Muscle of leg (tissue), 11 donors: Measurements from ENCODE around the gene BANP. TPM values are rescaled to one million over a fixed set of nuclear protein-coding genes. Genes with fewer than 3 reads are reported as not detected.
A peak's percentile ranks its signal among the peaks of the same experiment; 100 is the strongest.
"Not testable (repeated sequence)": the region's sequence is repeated elsewhere in the genome, so short reads cannot be mapped to it uniquely, and the experiment has no call there.

Experiments
- DNase-seq: peaks from one replicate; pipeline ENCODE4 v3.0.0; 2013
- H3K27ac ChIP-seq: one replicate; pipeline ENCODE4 v1.5.1; 2013; ENCODE audit warnings: mild to moderate bottlenecking, low read length, control low read depth
- H3K27me3 ChIP-seq: one replicate; pipeline ENCODE4 v1.6.1; 2013; ENCODE audit warnings: low read length; ENCODE audit not compliant: control insufficient read depth, insufficient read depth
- H3K36me3 ChIP-seq: one replicate; pipeline ENCODE4 v1.6.1; 2013; ENCODE audit warnings: low read length; ENCODE audit not compliant: control insufficient read depth, insufficient read depth
- H3K4me1 ChIP-seq: one replicate; pipeline ENCODE4 v1.6.1; 2013; ENCODE audit warnings: low read length; ENCODE audit not compliant: control insufficient read depth, insufficient read depth
- H3K4me3 ChIP-seq: one replicate; pipeline ENCODE4 v1.5.1; 2013; ENCODE audit warnings: low read length, control low read depth
- H3K9me3 ChIP-seq: replicated peaks from 2 replicates; pipeline ENCODE4 v1.6.1; 2013; ENCODE audit warnings: low read depth, low read length; ENCODE audit not compliant: control insufficient read depth
- whole genome bisulfite sequencing: methylation state at CpG from one replicate; pipeline ENCODE4 v1.1.5; 2013; ENCODE audit warnings: missing lambda C conversion rate; ENCODE audit not compliant: insufficient coverage; 5-methylcytosine and 5-hydroxymethylcytosine counted together
- polyA plus RNA-seq, 8 donors: library from polyadenylated mRNA; unstranded; fragments of 120-200 nt; gene quantifications; one replicate each; pipeline versions ENCODE4 v1.2.1 to v1.2.3, GENCODE V29; 2013; ENCODE audit warnings: inconsistent platforms in 1 of 8, low replicate concordance in 1 of 8; ENCODE audit not compliant: insufficient read length in 8 of 8, insufficient read depth in 1 of 8
- total RNA-seq: library from RNA; stranded (reverse); fragments of 120-200 nt; gene quantifications from one replicate; pipeline ENCODE4 v1.2.4, GENCODE V29; 2013

The BANP gene
- total and polyA plus RNA-seq, 9 donors: 11.2 to 18.9 (median 15.1) TPM

DNA sequence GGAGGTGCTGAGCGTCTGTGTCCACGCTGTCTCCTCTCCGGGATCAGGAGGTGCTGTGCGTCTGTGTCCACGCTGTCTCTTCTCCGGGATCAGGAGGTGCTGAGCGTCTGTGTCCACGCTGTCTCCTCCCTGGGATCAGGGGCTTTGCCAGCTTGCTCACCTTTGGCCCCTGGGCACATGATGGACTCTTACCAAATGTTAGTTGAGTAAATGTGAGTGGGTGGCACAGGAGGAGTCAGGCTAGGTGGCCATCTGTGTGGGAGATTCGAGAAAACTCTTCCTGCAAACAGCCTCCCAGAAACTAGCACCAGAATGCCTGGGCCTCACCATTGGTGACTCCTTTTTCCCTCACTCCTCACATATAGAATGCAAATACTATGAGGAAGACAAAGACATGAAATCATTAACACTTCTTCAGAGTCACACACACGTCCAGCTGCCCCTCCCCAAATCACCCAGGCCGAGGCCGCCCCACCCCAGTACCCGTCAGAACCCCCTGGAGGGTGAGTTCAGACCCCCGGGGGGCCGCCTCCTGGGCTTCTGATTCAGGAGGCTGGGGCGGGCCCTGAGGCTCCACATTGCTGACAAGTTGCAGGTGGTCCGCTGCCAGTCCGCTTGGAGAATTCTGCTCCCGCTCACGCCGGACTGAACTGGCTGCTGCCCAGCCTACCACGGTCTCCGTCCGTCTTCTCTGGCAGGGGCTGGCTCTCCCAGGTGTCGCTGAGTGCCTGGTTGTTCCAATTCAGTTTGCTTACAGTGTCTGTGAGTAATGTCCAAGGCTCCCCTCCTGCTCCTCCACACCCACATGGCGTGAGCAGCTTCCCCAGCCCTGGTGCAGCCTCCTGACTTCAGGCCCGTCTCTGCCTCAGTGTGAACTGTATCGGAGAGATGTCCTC is 158.7 kb downstream of the BANP start:
- not testable (repeated sequence) for DNase-seq, H3K36me3 ChIP-seq, H3K27ac ChIP-seq, H3K9me3 ChIP-seq, H3K4me3 ChIP-seq, H3K27me3 ChIP-seq
- peaks cover 11% of the 10 kb centered on the region for H3K4me1 ChIP-seq
- WGBS: 69% methylated on average over 21 of the region's 28 CpGs

GRCh38 chr16:88110875-88111494 is 159.8 kb downstream of the BANP start:
- not testable (repeated sequence) for DNase-seq, H3K27ac ChIP-seq, H3K4me3 ChIP-seq, H3K27me3 ChIP-seq, H3K36me3 ChIP-seq, H3K9me3 ChIP-seq
- H3K4me1 ChIP-seq: peaks cover 11% of the 10 kb centered on the region
- 67% methylated on average over 9 of the region's 21 CpGs for WGBS

DNA sequence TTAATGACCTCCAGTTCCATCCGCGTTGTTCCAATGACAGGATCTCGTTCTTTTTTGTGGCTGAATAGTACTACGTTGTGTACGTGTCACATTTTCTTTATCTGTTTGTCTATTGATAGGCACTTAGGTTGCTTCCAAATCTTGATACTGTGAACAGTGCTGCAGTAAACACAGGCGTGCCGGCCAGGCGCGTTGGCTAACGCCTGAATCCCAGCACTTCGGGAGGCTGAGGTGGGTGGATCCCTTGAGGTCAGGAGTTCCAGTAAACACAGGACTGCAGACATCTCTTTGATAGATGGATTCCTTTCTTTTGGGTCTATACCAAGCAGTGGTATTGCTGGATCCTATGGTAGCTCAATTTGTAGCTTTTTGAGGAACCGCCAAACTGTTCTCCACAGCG is 160.7 kb downstream of the BANP start:
- H3K27me3 ChIP-seq, DNase-seq: not testable (repeated sequence)
- WGBS: 66% methylated on average over 6 of the region's 13 CpGs

DNA sequence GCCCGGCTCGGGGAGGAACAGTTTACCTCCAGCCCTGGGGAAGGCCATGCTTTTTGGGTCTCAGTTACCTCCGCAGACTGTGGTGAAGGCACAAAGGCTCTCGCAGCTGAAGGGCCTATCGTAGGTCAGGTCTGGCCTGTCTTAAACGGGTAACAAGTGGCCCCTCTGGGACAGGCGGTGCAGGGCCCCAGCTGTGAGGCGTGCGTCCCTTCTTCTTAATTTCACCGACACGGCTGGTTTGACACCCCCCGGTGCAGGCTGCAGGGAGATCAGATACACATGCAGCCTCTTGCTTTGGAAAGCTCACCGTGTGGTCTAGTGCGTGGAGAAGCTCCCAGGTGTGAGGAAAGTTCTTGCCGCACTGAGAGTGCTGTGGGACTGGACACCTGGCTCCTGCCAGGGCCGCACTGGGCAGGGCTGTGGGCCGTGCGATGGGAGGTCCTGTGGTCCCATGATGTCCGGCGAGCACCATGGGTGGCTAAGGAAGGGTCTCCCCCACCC is 162.4 kb downstream of the BANP start:
- no peaks in the 10 kb centered on the region for H3K36me3 ChIP-seq
- H3K4me1 ChIP-seq: peaks cover 19% of the 10 kb centered on the region
- peaks cover 18% of the 10 kb centered on the region for H3K27me3 ChIP-seq
- no peak for DNase-seq
- H3K27ac ChIP-seq: no peak overlapping the region
- no peak overlapping the region for H3K4me3 ChIP-seq
- H3K9me3 ChIP-seq: no peaks in the 10 kb centered on the region
- 76% methylated on average over 15 of the region's 20 CpGs for WGBS

More for the DNA sequence above, 160.7 kb downstream of the BANP start:
- H3K9me3 ChIP-seq, H3K27ac ChIP-seq, H3K36me3 ChIP-seq, H3K4me3 ChIP-seq: not testable (repeated sequence)
- peaks cover 14% of the 10 kb centered on the region for H3K4me1 ChIP-seq

DNA sequence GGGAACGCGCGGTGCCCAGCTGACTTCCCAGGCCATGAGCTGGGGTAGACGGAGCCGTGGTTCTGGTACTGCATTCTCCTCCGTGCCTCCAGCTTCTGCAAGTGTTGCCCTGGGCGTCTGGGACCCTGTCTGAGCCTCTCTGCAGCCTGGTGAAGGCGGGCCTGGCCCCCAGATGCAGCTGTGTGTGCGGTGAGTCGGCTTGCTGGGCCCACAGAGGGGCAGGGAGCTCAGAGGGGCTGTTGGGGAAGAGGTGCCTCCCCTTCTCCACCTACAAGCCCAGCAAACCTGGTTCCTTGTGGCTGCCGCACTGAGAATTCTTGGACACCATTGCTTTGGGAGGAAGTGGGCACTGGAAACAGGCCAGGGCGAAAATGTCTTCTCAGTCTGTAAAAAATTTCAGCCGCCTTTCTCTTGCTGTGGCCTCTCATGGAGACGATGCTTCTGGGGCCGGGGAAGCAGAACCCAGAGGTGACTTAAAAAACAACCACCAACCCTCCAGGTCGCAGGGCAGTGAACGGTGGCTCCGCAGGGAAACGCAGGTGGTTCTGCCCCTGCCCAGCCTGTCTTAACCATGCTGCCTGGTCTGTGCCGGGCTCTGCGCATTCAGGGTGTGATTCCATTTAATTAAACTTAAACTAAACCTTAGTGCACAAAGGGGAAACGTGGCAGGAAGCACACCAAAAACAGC is 163.5 kb downstream of the BANP start:
- not testable (repeated sequence) for H3K4me3 ChIP-seq, H3K36me3 ChIP-seq, H3K27ac ChIP-seq, H3K9me3 ChIP-seq, DNase-seq
- Histone ChIP-seq H3K27me3 (peaks cover 27% of the 10 kb centered on the region), H3K4me1 (peaks cover 30% of the 10 kb centered on the region)
- 79% methylated on average over 13 of the region's 22 CpGs for WGBS

DNA sequence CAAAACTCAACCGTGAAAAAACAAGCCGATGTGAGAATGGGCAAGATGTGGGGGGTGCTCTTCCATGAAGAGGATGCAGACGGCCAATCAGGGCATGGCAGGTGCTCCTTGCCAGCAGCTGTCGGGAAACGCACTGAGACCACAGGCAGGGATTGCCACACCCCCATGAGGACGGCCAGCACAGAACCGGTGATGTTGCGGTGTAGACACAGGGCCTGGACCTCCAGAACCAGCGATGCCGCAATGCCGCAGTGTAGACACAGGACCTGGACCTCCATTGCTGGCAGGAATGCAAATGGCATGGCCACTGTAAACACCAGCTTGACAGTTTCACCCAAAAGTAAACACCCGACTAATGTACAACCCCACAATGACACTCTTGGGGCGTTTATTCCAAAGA is 164.9 kb downstream of the BANP start:
- H3K4me3 ChIP-seq: no peak overlapping the region
- H3K36me3 ChIP-seq: no peaks in the 10 kb centered on the region
- H3K27ac ChIP-seq: no peak overlapping the region
- peaks cover 27% of the 10 kb centered on the region for H3K27me3 ChIP-seq
- 90% methylated on average over 12 of the region's 13 CpGs for WGBS
- H3K9me3 ChIP-seq: no peaks in the 10 kb centered on the region
- no peak for DNase-seq
- H3K4me1 ChIP-seq: peaks cover 23% of the 10 kb centered on the region

- WGBS: 91% methylated on average over 17 of the region's 20 CpGs
- peaks cover 27% of the 10 kb centered on the region for H3K27me3 ChIP-seq
- H3K27ac ChIP-seq: no peak overlapping the region
- peaks cover 23% of the 10 kb centered on the region for H3K4me1 ChIP-seq
- no peak overlapping the region for H3K4me3 ChIP-seq
- DNase-seq: no peak
- H3K36me3 ChIP-seq: no peaks in the 10 kb centered on the region
- no peaks in the 10 kb centered on the region for H3K9me3 ChIP-seq
Observed at GRCh38 chr16:88117476-88117868, 166.2 kb downstream of the BANP start.

- Histone ChIP-seq H3K9me3 (no peaks in the 10 kb centered on the region), H3K27me3 (peaks cover 27% of the 10 kb centered on the region), H3K36me3 (no peaks in the 10 kb centered on the region), H3K4me1 (peaks cover 23% of the 10 kb centered on the region), H3K4me3 (no peak overlapping the region), H3K27ac (peak overlapping the region; percentile 76)
- WGBS: 44% methylated on average over 8 of the region's 13 CpGs
- DNase-seq: no peak
Observed at GRCh38 chr16:88118376-88118775, 167.1 kb downstream of the BANP start.

DNA sequence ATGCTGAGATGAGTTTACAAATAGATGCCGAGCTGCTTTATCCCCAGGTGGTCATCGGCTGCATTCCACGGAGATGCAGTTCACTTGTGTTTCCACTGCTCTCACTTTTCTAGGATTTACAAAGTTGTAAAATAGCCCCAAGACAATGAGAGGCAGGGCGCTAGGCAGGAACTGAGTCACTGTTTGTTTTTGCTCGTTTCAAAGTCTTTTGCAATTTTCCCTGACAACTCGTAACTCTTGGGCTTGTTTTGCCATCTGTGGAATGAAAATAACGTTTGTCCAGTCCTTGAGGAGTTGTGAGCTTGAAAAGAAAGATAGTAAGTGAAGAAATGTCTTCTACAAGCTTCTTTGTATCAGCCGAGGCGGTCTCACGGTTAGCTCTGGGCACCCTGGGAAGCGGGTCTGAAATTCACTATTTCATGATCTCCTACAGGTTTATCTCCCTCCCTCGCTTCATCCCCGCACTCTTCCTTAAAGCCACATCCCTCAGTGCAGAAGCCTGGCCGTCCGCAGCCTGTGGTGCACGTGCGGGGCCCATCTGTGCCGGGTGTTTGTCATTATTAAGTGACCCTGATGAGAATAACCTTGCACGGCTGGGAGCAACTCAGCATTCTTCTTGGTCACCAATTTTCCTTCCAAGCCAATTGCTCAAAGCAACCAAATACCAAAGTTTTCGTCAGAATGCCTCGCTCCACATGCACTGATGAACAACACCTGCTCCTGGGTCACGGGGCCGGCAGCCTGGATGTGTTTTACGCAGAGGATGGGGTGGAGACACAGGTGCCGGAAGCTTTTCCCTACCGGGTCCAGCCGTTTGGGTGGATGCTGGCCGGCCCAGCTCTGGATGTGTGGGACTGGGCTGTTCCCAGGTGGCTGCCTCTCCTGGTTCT is 167.9 kb downstream of the BANP start:
- not testable (repeated sequence) for H3K36me3 ChIP-seq, H3K9me3 ChIP-seq, H3K4me3 ChIP-seq
- peak; percentile 79 for DNase-seq
- H3K27me3 ChIP-seq: peaks cover 27% of the 10 kb centered on the region
- peaks cover 23% of the 10 kb centered on the region for H3K4me1 ChIP-seq
- WGBS: 24% methylated on average over 11 of the region's 28 CpGs
- peak overlapping the region; percentile 76 for H3K27ac ChIP-seq
